Fibroblast of mammary gland (primary cell): Measurements from ENCODE around the gene UXS1.
A peak's percentile ranks its signal among the peaks of the same experiment; 100 is the strongest.

Experiments used
- DNase-seq: peaks from one replicate; pipeline ENCODE4 v3.0.0-alpha.2; 2010; ENCODE audit warnings: low read depth
- H3K4me3 ChIP-seq: 2 replicates; pipeline ENCODE4 v1.5.1; 2011; ENCODE audit warnings: low read depth, mild to moderate bottlenecking, low read length, moderate library complexity; ENCODE audit not compliant: control insufficient read depth
- TF ChIP-seq, protein P1 (sequence below): conservative IDR thresholded peaks from 2 replicates; pipeline ENCODE4 v1.5.1; 2011; ENCODE audit warnings: low read depth, low read length, inconsistent platforms; ENCODE audit not compliant: control insufficient read depth, insufficient read depth

The UXS1 gene

DNA sequence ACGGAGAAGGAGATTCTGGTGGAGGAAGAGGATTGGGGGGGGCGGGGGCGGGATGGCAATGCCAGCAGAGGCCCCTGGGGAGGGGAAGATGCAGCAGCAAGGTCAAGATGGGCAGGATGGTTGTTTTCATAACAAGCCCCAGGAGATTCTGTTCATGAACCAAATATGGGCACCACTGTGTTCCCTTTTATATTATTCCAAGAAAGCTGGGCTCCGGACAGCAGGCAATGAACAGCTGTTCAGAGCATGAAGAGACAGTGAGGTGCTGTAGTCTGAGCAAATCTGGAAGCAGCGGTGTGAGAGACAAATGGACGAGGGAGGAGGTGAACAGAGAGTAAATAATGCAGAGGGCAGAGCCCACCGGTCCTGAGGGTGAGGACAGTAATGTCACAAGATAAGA is 20.0 kb downstream of the UXS1 start:
- no peak overlapping the region for H3K4me3 ChIP-seq
- TF ChIP-seq, protein P1, sequence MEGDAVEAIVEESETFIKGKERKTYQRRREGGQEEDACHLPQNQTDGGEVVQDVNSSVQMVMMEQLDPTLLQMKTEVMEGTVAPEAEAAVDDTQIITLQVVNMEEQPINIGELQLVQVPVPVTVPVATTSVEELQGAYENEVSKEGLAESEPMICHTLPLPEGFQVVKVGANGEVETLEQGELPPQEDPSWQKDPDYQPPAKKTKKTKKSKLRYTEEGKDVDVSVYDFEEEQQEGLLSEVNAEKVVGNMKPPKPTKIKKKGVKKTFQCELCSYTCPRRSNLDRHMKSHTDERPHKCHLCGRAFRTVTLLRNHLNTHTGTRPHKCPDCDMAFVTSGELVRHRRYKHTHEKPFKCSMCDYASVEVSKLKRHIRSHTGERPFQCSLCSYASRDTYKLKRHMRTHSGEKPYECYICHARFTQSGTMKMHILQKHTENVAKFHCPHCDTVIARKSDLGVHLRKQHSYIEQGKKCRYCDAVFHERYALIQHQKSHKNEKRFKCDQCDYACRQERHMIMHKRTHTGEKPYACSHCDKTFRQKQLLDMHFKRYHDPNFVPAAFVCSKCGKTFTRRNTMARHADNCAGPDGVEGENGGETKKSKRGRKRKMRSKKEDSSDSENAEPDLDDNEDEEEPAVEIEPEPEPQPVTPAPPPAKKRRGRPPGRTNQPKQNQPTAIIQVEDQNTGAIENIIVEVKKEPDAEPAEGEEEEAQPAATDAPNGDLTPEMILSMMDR: no peak
- DNase-seq: no peak

DNA sequence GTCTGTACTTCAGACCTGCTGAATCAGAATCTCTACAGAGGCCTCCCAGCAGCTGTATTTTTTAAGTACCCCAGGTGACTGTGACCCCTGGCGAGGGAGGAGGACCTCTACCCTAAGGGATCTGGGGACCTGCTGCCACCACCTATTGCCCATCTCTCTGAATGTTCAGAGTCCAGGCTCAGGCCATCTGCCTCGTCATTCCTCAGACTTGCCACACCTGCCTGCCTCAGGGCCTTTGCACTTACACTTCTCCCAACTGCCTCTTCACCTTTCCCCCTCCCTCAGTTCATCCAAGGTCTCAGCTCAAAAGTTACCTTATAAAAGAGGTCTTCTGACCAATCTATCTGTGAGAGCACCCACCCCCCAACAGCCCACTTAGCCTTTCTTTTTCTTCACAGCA is 21.5 kb downstream of the UXS1 start:
- TF ChIP-seq, protein P1: no peak

DNA sequence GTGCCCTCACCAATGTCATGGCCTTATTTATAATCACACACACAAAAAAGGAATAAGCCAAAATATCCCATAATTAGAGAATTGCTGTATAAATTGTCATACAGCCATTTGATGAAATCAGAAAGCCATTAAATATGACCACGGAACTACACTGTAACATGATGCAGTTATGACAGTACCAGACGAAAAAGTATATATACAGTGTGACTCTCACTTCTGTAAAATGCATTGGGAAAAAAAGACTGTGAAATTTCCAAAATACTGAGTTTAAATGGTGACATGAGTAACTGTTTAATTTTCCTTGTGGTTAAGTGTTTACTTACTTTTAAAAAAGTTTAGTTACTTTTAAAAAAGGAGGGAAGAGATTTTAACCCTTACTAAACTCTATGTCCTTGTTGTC is 25.4 kb downstream of the UXS1 start:
- DNase-seq: no peak
- no peak overlapping the region for H3K4me3 ChIP-seq
- TF ChIP-seq, protein P1: no peak

More for the DNA sequence above, 21.5 kb downstream of the UXS1 start:
- DNase-seq: no peak
- no peak overlapping the region for H3K4me3 ChIP-seq

DNA sequence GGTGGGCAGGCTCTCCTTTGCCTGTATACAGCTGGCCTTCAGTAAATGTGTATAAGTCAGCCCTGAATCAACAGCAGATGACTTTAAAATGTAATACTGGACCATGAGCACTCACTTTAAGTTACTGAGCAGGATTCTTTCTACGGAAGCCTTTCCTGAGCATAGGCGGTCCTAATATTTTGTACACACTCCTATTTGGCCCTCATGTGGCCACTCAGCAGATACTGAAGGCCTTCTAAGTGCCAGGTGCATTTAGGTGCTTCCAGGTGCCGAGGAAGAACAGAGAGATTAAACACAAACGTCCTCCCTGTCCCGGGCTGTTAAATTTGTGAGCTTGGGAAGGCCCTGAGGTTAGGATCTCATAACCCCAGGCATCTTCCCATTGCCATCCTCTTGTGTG is 27.0 kb downstream of the UXS1 start:
- H3K4me3 ChIP-seq: no peak overlapping the region
- TF ChIP-seq, protein P1: no peak
- DNase-seq: no peak

DNA sequence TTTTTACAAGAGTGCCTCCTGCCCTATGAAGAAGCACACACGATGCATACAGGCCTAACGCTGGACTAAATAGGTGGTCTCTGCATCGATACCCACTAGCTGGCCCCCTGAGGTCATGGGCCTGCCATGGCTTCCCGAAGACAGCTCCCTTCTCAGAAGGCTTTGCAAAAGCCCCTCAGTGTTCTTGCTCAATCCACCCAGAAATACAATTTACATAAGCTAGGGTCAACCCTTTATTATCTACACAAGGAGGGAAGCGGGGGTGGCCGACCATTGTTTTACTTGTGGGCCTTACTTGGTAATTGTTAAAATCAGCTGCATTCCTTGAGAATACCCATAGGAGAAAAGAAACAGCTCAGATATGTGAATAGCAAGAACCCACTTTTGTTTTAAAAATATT is 28.5 kb downstream of the UXS1 start:
- no peak for DNase-seq
- TF ChIP-seq, protein P1: no peak
- H3K4me3 ChIP-seq: no peak overlapping the region

DNA sequence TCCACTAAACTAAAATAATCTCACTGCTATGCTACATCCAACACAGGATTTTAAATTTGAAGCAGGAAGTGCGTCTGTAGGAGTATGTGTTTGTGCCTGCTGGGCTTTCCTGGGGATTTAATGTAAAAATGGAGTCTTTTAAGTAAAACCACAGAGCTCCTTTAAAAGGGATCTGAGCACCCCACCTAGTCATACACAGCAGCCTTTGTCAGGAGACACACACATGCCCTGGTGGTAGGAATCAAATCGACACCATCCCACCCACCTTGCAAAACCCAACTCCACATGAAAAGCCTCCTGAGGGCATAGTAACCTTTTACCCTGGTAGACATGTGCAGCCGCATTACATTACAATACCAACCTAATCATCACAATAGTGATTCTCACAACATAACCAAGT is 29.1 kb downstream of the UXS1 start:
- TF ChIP-seq, protein P1: no peak
- no peak overlapping the region for H3K4me3 ChIP-seq
- DNase-seq: no peak

DNA sequence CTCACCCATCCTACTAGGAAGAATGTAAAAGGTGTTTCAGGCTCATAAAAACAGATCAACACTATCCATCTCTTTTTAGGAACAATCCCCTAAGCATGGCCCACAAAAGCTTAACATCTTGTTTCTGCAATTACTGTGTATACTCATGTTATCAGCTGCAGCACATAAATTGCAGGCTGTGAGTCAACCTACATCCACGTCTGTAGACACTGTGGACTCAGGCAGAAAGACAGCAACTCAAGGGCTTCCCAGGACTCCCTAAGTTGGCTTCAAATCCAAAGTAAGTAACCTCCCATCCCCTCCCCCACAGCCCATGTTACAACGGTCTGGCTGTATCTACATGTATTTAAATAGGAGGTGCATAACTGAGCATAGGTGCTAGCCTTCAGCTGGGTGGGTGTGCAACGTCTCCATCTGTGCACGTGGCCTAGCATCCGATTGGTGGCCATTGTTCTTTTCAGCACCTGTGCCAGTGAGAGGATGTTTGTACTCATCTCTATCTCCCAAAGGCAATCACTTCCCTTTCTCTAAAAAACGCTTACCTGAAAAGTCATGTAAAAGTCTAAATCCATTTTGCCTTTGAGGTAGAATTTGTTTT is 30.1 kb downstream of the UXS1 start:
- TF ChIP-seq, protein P1: no peak
- no peak overlapping the region for H3K4me3 ChIP-seq
- DNase-seq: peak; percentile 22
